HG03139 (cell line): ENCODE results near the gene NEDD4L.
"Not testable (repeated sequence)": the region's sequence is repeated elsewhere in the genome, so short reads cannot be mapped to it uniquely, and the experiment has no call there.

Experiments used
- ATAC-seq: cut with Tn5 transposase; IDR thresholded peaks from one replicate; pipeline ENCODE4 v1.9.1; 2021; ENCODE audit not compliant: unreplicated experiment

Gene NEDD4L

DNA sequence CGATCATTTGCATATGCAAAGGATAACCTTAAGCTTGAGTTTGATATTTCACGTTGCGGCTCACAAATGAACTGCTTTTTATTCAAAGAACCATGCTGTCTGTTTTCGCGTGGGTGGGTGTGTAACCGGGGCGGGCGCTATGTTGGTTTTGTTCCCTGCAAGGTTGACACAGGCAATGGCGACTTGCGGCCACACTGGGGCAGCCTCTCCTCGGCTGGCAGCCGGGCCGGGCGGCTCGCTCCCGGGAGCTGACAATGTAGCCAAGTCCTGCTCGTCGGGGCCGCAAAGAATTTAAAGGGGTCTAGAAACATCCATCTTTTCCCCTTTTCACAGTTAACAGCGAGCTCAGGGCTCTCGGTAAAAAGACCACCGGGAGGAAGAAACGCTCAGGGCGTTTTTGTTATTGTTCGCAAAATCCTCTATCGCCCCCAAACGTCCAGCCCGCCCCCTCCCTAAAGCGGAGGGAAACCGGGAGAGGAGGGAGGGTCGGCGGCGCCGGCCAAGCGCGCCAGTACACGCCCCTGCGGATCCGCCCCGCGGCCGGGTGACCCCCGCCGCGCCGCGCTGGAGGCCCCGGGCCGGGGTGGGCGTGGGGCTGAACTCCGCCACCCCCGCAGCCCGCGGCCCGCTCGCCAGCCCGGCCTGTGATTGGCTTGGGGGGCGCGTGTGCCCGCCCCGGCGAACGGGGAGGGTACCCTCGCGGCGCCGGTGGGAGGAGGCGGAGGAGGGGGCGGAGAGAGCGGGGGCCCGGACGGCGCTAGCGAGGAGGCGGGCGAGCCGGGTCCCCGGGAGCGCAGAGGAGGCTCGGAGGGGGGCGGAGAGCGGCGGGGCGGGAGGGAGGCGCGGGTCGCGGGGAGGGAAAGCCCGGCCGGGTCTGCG is at the start of gene NEDD4L:
TSS of gene NEDD4L (plus strand) at position 736 of the 879 bp plus-strand sequence. CDS start 435 bp downstream, outside the sequence.
- ATAC-seq, result peak; percentile 79

GRCh38 chr18:57995331-57995730 is 48.7 kb upstream of the NEDD4L start:
- no peak for ATAC-seq

DNA sequence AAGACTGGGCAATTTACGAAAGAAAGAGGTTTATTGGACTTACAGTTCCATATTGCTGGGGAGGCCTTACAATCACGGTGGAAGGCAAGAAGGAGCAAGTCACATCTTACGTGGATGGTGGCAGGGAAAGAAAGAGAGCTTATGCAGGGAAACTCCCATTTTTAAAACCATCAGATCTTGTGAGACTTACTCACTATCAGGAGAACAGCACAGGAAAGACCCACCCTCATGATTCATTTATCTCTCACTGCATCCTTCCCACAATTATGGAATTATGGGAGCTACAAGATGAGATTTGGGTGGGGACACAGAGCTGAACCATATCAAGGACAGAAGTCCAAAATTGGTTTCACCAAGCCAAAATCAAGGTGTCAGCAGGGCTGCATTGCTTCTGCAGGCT is 47.1 kb upstream of the NEDD4L start:
- not testable (repeated sequence) for ATAC-seq

- ATAC-seq, result no peak
These were observed 46.2 kb upstream of the NEDD4L start for GRCh38 chr18:57997820-57998219.

DNA sequence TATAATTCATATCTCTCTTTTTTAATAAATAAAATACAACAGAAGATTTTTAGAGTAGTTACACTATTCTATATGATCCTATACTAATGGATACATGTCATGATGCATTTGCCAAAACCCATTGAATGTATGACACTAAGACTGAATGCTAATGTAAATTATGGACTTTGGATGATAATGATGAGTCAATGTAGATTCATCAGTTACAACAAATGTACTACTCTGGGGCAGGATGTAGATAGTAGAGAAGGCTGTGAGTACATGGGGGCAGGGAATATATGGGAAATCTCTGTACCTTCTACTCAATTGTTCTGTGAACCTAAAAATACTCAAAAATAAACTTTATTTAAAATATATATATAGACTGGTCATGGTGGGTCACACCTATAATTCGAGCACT is 45.6 kb upstream of the NEDD4L start:
- ATAC-seq, result no peak

DNA sequence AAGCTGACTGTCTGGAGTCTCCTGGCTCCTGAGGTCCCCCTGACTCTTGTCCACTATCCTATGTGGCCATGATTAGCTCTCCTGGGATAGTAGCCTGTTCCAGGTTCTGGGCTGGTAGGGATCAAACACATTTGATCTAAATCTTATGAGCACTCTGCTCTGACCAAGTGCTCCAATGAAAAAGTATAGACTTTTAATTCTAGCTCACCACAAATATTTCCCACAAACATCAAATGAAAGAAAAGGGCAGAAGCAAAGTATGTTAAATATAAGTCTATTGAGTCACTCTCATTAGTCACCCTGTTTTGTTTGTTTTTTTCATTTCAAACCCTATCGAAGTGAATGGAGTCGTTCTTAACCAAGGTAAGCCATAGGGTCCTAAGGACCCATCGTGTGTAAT is 39.7 kb upstream of the NEDD4L start:
- ATAC-seq, result no peak

DNA sequence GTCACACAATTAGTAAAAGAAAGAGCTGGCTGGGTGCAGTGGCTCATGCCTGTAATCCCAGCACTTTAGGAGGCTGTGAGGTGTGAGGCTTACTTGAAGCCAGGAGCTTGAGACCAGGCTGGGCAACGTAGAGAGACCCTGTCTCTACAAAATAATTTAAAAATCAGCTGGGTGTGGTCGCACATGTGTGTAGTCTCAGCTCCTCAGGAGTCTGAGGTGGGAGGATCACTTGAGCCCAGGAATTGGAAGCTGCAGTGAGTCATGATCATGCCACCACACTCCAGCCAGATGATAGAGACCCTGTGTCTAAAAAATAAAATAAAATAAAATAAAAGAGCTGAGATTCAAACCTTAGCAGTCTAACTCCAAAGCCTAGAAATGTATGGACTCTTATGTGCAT is 39.0 kb upstream of the NEDD4L start:
- ATAC-seq, result no peak

DNA sequence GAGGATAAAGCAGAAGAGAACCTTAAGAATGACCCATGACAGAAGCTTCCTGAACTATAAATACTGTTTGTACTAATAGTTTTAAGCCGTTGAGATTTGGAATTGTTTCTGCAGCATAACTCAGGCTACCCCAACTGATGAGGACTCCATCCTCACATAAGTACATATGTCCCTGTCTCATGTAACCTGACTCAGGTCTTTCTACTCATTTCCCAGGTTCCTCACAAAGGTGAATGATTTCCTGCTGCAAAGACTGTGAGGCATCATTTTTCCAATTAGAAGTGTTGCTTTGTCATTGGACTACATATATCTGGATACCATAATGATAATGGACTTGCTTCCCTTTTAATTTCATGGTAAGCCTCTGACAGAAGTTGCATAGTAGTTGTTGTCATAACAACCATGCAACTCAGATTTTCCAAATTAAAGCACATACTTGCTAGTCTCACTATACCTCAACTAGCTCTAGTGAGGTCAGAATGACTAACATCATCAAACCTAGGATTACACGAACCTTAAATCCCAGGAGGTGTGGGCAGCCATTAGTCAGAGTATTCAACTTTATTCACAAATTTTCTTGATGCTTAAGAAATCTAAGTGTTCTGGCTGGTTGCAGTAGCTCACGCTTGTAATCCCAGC is 38.0 kb upstream of the NEDD4L start:
- no peak for ATAC-seq

GRCh38 chr18:58009166-58009565 is 34.9 kb upstream of the NEDD4L start:
- ATAC-seq, result no peak

- ATAC-seq, result no peak
These were observed 33.8 kb upstream of the NEDD4L start for GRCh38 chr18:58010265-58010664.

- ATAC-seq, result no peak
These were observed 31.7 kb upstream of the NEDD4L start for GRCh38 chr18:58012356-58012755.

DNA sequence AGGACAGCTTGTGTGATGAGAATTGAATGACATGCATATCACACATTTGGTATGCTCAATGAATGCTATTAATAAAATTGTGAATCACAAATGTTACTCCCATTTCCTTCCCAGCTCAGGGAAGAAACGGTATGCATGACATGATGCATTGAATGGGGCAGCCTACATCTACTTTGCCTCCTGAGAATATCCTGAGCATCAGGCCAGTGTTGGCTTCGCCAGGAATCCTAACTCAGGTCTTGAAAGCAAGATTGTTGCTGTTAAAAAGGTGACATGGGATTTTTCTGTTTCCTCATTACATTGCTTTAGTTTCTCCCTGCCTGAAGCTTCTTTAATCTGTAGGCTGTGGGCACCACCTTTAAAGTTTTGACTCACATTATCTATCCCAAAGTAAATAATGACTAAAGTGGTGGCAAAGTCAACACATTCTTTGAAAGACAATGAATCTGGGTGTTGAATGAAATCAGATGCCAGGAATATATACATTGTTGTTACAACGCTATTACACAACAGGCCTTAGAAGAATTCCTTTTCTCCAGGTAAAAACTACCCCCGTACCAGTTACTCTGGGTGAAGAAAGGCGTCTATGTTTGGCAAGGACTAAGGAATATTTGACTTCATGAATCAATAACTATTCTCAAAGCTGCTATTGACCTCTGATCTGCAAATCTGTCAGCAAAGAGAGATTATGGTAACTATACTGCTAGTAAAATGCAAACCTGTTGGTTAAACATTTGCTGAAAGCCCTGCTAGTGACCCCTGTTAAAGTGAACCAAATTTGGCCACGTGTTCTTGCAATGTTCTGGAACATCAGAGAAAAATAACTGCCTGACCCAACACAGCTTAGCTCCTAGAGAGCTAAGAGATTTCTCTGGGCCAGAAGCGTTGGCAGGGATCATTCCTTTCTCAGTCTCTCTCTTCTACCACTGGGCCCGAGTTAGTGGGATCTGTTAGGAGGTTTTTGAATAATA is 30.5 kb upstream of the NEDD4L start:
- no peak for ATAC-seq

- ATAC-seq, result peak; percentile 99
These were observed 28.8 kb upstream of the NEDD4L start for GRCh38 chr18:58015065-58015780.

DNA sequence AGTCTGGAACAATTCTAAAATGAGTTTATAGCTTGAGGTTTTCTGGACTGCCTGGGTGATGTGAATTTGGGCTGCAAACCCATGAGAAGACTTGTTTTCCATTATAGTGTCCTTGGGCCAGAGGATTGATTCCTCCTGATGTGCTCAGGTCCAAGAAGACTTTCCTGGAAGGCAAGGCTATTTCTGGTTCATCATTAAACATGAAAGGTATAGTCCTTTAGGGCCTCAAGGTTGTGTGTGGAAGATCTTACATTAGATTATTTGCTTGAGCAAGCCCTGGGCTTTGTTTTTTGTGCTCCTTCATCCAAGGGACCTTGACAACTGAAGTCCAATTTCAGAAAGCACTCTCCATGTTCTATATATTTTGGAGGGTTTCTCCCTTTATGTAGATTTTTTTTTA is 26.8 kb upstream of the NEDD4L start:
- no peak for ATAC-seq

- no peak for ATAC-seq
These were observed 23.4 kb upstream of the NEDD4L start for GRCh38 chr18:58020567-58021107.

DNA sequence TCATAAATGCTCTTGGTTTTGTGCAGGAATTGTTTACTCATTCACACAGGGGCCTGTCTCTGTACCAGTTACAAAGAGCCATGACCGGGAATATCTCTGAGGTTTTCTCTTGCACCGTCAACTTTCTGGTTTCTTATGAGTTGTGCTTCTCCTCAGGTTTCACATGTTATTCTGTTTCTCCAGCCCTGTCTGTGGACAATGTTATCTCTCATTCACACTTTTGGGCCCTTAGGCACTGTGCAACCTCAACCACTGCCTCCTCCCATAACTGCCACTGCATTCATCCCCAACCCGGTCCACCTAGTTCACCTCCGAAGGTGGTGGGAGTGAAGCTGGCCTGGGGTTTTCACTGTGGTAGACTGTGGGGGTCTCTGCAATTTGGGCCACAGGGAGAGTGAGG is 22.5 kb upstream of the NEDD4L start:
- no peak for ATAC-seq

DNA sequence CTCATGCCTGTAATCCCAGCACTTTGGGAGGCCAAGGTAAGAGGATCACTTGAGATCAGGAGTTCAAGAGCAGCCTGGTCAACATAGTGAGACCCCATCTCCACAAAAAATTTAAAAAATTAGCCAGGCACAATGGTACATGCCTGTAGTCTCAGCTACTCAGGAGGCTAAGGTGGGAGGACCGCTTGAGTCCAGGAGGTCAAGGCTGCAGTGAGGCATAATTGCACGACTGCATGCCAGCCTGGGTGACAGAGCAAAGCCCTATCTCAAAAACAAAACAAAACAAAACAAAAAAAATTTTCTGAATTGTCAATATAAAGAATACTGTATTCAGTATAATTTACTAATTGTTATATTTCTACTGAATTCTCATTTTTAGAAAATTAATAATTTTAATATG is 20.9 kb upstream of the NEDD4L start:
- no peak for ATAC-seq

DNA sequence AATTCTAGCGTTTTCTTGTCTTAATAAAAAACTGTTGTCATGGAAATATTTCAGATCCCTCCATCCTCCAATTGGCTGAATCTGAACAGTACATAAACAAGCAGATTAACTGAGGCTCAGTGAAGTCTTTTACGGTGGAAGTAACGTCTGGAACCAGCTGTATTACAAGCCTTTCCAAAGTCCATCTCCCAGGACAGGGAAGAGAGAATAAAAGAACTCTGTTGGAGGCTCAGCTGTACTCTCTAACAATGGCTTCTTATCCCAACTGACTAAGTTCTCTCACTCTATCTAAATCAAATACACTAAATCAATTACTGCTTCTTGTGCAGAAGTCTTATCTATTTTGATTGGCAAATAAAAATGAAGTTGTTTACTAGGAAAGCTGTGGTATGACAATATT is 19.9 kb upstream of the NEDD4L start:
- no peak for ATAC-seq

GRCh38 chr18:58025205-58025604 is 18.8 kb upstream of the NEDD4L start:
- no peak for ATAC-seq

GRCh38 chr18:58025733-58026132 is 18.3 kb upstream of the NEDD4L start:
- ATAC-seq, result no peak
